Mesendoderm (in vitro differentiated cells): ENCODE measurements around the gene DDX52.

Source experiments
- DNase-seq: peaks from one replicate; pipeline ENCODE4 v3.0.0; 2013
- H2AK5ac ChIP-seq: 2 replicates; pipeline ENCODE4 v1.6.1; 2013; ENCODE audit warnings: low read length, inconsistent platforms
- H2BK120ac ChIP-seq: 2 replicates; pipeline ENCODE4 v1.6.1; 2013; ENCODE audit warnings: low read depth, mild to moderate bottlenecking, low read length, moderate library complexity, mixed read lengths
- H2BK15ac ChIP-seq: replicated peaks from 2 replicates; pipeline ENCODE4 v1.6.1; 2013; ENCODE audit warnings: low read depth, mild to moderate bottlenecking, moderate library complexity
- H2BK5ac ChIP-seq: 2 replicates; pipeline ENCODE4 v1.6.1; 2013; ENCODE audit warnings: low read length, inconsistent platforms
- H3K18ac ChIP-seq: 2 replicates; pipeline ENCODE4 v1.6.1; 2013; ENCODE audit warnings: mild to moderate bottlenecking, low read length, mixed read lengths
- H3K23ac ChIP-seq: one replicate; pipeline ENCODE4 v1.6.1; 2013; ENCODE audit warnings: low read length
- H3K27ac ChIP-seq: 2 replicates; pipeline ENCODE4 v1.5.1; 2013; ENCODE audit warnings: low read depth, mild to moderate bottlenecking, inconsistent platforms, low read length, moderate library complexity
- H3K27me3 ChIP-seq: 2 replicates; pipeline ENCODE4 v1.6.1; 2013; ENCODE audit warnings: low read length, control low read depth, mild to moderate bottlenecking, inconsistent platforms; ENCODE audit not compliant: insufficient read depth, poor library complexity
- H3K36me3 ChIP-seq: 2 replicates; pipeline ENCODE4 v1.6.1; 2013; ENCODE audit warnings: low read length, inconsistent platforms; ENCODE audit not compliant: control insufficient read depth, insufficient read depth
- H3K4ac ChIP-seq: one replicate; pipeline ENCODE4 v1.6.1; 2013; ENCODE audit warnings: low read depth, mild to moderate bottlenecking, low read length, moderate library complexity
- H3K4me1 ChIP-seq: 2 replicates; pipeline ENCODE4 v1.6.1; 2013; ENCODE audit warnings: low read depth, low read length, inconsistent platforms; ENCODE audit not compliant: control insufficient read depth
- H3K4me2 ChIP-seq: 2 replicates; pipeline ENCODE4 v1.6.1; 2013; ENCODE audit warnings: low read length
- H3K4me3 ChIP-seq: 2 replicates; pipeline ENCODE4 v1.5.1; 2013; ENCODE audit warnings: mild to moderate bottlenecking, low read length
- H3K56ac ChIP-seq: one replicate; pipeline ENCODE4 v1.6.1; 2013; ENCODE audit warnings: low read length
- H3K79me1 ChIP-seq: 2 replicates; pipeline ENCODE4 v1.6.1; 2013; ENCODE audit warnings: low read length, inconsistent platforms
- H3K79me2 ChIP-seq: 2 replicates; pipeline ENCODE4 v1.6.1; 2013; ENCODE audit warnings: mild to moderate bottlenecking, low read length; ENCODE audit not compliant: control insufficient read depth, insufficient read depth
- H3K9ac ChIP-seq: 2 replicates; pipeline ENCODE4 v1.6.1; 2013; ENCODE audit warnings: low read length, inconsistent platforms
- H4K5ac ChIP-seq: one replicate; pipeline ENCODE4 v1.6.1; 2013; ENCODE audit warnings: low read length
- H4K8ac ChIP-seq: one replicate; pipeline ENCODE4 v1.6.1; 2013; ENCODE audit warnings: low read depth, mild to moderate bottlenecking, control low read depth, low read length, moderate library complexity
- WGBS: extraction: QIAGEN DNeasy Blood & Tissue Kit; methylation state at CpG from one replicate; pipeline ENCODE4 v1.1.7; 2013; ENCODE audit warnings: low lambda C conversion rate, missing lambda C conversion rate; ENCODE audit not compliant: insufficient coverage; ENCODE audit errors: extremely low coverage; 5-methylcytosine and 5-hydroxymethylcytosine counted together

The DDX52 gene

DNA sequence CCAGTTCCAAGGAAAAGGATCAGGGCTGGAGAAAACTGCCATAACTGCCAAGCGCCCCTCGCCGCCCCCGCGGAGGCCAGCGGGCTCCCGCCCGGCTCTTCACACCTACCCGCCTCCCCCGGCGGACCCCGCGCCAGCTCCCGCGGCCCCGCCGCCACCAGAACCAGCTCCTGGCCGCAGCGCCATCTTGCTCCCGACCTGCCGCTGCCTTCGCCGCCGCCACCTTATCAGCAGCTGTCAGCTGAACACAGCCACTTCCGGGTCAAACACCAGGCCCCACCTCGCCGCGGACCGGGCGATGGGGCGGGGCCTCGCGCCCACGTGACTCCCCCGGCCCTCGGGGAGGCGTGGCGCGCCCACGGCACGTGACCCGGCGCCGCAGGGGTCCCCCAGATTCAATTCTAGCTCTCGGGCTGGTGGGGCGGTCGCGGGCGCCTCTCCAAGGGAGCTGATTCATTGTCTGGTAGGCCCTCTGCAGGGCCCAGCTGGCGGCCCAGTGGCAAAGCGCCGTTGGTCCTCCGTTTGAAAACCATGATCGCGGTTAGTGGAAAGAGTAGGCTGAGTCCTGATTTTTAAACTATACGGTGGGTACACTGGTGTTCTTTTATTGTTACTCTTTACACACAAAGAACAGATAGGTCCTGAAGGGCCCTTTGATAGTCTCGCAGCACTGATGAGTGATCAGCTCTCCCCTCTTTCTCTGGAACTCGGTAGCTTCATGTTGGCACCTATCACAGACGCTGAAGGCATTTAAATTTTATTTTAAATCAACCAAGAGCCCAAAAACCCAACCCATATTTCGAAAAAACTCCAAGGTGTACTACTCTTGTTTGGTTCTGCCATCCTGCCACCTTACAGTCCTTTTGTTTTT is 33.8 kb downstream of the DDX52 start, which contains the start of gene SYNRG:
TSS of gene SYNRG (minus strand) at position 249 of the 871 bp plus-strand sequence. CDS start at position 186, 63 bp downstream.
- H3K9ac ChIP-seq, result peak within 1 kb of the TSS; percentile 65
- H3K27ac ChIP-seq, result peak within 1 kb of the TSS; percentile 92
- peak within 1 kb of the TSS; percentile 36 for H3K4me3 ChIP-seq
- peaks cover 6% of the 10 kb centered on the region for H3K79me2 ChIP-seq
- H3K79me1 ChIP-seq, result no peaks in the 10 kb centered on the region
- H4K8ac ChIP-seq, result peak within 1 kb of the TSS; percentile 96
- H3K18ac ChIP-seq, result peak within 1 kb of the TSS; percentile 86
- no CpG with 5 or more reads among the region's 60 CpGs for WGBS
- peak within 1 kb of the TSS; percentile 18 for H3K4me2 ChIP-seq
- H4K5ac ChIP-seq, result no peak within 1 kb of the TSS
- no peak within 1 kb of the TSS for H3K23ac ChIP-seq
- H2BK120ac ChIP-seq, result peak within 1 kb of the TSS; percentile 3
- H2BK5ac ChIP-seq, result peak within 1 kb of the TSS; percentile 56
- no peaks in the 10 kb centered on the region for H3K4me1 ChIP-seq
- H3K36me3 ChIP-seq, result peaks cover 2% of the 10 kb centered on the region
- peak within 1 kb of the TSS; percentile 87 for H3K56ac ChIP-seq
- peak within 1 kb of the TSS; percentile 41 for H3K4ac ChIP-seq
- H2AK5ac ChIP-seq, result no peak within 1 kb of the TSS
- peak; percentile 98 for DNase-seq
- no peak within 1 kb of the TSS for H2BK15ac ChIP-seq
- H3K27me3 ChIP-seq, result no peaks in the 10 kb centered on the region

- no peak overlapping the region for H3K23ac ChIP-seq
- H2BK15ac ChIP-seq, result no peak overlapping the region
- no CpG with 5 or more reads among the region's 26 CpGs for WGBS
- H3K79me1 ChIP-seq, result no peaks in the 10 kb centered on the region
- H3K4me2 ChIP-seq, result peak overlapping the region; percentile 18
- DNase-seq, result peak; percentile 70
- H3K79me2 ChIP-seq, result peaks cover 6% of the 10 kb centered on the region
- H3K4ac ChIP-seq, result peak overlapping the region; percentile 41
- no peak overlapping the region for H4K5ac ChIP-seq
- H3K27me3 ChIP-seq, result no peaks in the 10 kb centered on the region
- no peak overlapping the region for H4K8ac ChIP-seq
- peak overlapping the region; percentile 92 for H3K27ac ChIP-seq
- H2BK120ac ChIP-seq, result no peak overlapping the region
- H3K4me3 ChIP-seq, result peak overlapping the region; percentile 36
- no peak overlapping the region for H2AK5ac ChIP-seq
- H3K18ac ChIP-seq, result peak overlapping the region; percentile 77
- H3K56ac ChIP-seq, result peak overlapping the region; percentile 87
- H3K9ac ChIP-seq, result peak overlapping the region; percentile 65
- H2BK5ac ChIP-seq, result peak overlapping the region; percentile 56
- no peaks in the 10 kb centered on the region for H3K4me1 ChIP-seq
- H3K36me3 ChIP-seq, result no peaks in the 10 kb centered on the region
Measured at GRCh38 chr17:37608351-37609169, 34.7 kb downstream of the DDX52 start.

DNA sequence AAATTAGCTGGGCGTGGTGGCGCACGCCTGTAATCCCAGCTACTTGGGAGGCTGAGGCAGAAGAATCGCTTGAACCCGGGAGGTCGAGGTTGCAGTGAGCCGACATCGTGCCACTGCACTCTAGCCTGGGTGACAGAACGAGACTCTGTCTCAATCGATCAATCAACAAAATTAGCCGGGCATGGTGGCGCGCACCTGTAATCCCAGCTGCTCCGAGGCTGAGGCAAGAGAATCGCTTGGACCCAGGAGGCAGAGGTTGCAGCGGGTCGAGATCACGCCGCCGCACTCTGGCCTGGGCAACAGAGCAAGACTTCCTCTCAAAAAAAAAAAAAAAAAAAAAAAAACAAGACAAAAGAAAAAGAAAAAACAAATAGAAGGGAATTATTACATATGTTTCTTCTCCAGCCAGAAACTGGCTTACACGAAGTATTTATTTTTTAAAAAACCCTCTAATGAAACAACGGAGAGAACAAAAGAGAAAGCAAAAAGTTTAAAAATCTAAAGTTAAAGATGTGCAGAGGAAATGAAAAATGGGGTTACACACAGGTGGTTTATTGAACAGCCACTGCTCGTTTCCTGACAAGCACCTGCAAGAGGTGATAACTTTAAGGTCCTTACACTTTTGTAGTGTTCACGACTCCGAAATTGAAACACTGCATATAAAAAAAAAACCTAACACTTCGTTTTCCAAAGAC is 35.5 kb downstream of the DDX52 start:
- H2BK15ac ChIP-seq, result no peak overlapping the region
- peak overlapping the region; percentile 65 for H3K9ac ChIP-seq
- H3K27ac ChIP-seq, result no peak overlapping the region
- H3K18ac ChIP-seq, result no peak overlapping the region
- peaks cover 2% of the 10 kb centered on the region for H3K79me1 ChIP-seq
- H2AK5ac ChIP-seq, result no peak overlapping the region
- H3K4me3 ChIP-seq, result no peak overlapping the region
- H3K4ac ChIP-seq, result no peak overlapping the region
- H4K8ac ChIP-seq, result no peak overlapping the region
- H3K4me2 ChIP-seq, result no peak overlapping the region
- H3K27me3 ChIP-seq, result no peaks in the 10 kb centered on the region
- H3K79me2 ChIP-seq, result peaks cover 6% of the 10 kb centered on the region
- no CpG with 5 or more reads among the region's 26 CpGs for WGBS
- H2BK120ac ChIP-seq, result no peak overlapping the region
- H3K56ac ChIP-seq, result no peak overlapping the region
- H3K36me3 ChIP-seq, result no peaks in the 10 kb centered on the region
- H2BK5ac ChIP-seq, result no peak overlapping the region
- H4K5ac ChIP-seq, result no peak overlapping the region
- H3K23ac ChIP-seq, result no peak overlapping the region
- H3K4me1 ChIP-seq, result no peaks in the 10 kb centered on the region
- DNase-seq, result no peak

- no CpG with 5 or more reads among the region's 7 CpGs for WGBS
- Histone ChIP-seq H3K4me3 (no peak overlapping the region), H4K8ac (no peak overlapping the region), H3K23ac (no peak overlapping the region), H2BK120ac (no peak overlapping the region), H3K27ac (no peak overlapping the region), H3K79me1 (peaks cover 2% of the 10 kb centered on the region), H4K5ac (no peak overlapping the region), H3K18ac (no peak overlapping the region), H3K4ac (no peak overlapping the region), H3K79me2 (peaks cover 6% of the 10 kb centered on the region), H3K4me1 (no peaks in the 10 kb centered on the region), H2BK5ac (no peak overlapping the region), H3K36me3 (no peaks in the 10 kb centered on the region), H2AK5ac (no peak overlapping the region), H3K27me3 (no peaks in the 10 kb centered on the region), H2BK15ac (no peak overlapping the region), H3K4me2 (no peak overlapping the region), H3K9ac (no peak overlapping the region), H3K56ac (no peak overlapping the region)
- DNase-seq, result no peak
Measured at GRCh38 chr17:37605813-37606505, 37.3 kb downstream of the DDX52 start.

DNA sequence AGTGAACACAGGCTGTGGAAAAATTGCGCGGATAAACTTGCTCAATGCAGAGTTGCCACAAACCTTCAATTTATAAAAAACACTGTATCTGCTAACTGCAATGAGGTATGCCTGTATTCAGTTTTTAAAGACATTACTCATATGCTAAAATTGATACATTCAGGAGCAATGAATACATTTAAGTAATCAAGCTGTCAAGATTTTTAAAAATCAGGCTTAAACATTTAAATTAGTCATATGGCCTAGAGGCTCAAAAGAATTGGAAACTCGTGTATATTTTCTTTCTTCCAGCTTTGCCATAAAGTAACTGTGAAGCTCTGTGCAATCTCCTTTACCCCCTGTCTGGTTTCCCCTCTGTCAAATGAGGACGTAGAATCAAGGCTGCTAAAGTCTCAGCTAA is 38.2 kb downstream of the DDX52 start:
- no peaks in the 10 kb centered on the region for H3K4me1 ChIP-seq

More for the DNA sequence above, 38.2 kb downstream of the DDX52 start:
- peaks cover 6% of the 10 kb centered on the region for H3K79me2 ChIP-seq
- no peak overlapping the region for H4K5ac ChIP-seq
- H3K9ac ChIP-seq, result no peak overlapping the region
- H3K27me3 ChIP-seq, result no peaks in the 10 kb centered on the region
- H3K79me1 ChIP-seq, result peaks cover 2% of the 10 kb centered on the region
- H3K18ac ChIP-seq, result no peak overlapping the region
- no peak overlapping the region for H3K4me3 ChIP-seq
- H4K8ac ChIP-seq, result no peak overlapping the region
- H3K36me3 ChIP-seq, result no peaks in the 10 kb centered on the region
- DNase-seq, result no peak
- no peak overlapping the region for H2BK15ac ChIP-seq
- WGBS, result no CpG with 5 or more reads among the region's 4 CpGs
- H3K23ac ChIP-seq, result no peak overlapping the region
- no peak overlapping the region for H3K56ac ChIP-seq
- no peak overlapping the region for H2BK5ac ChIP-seq
- H3K4ac ChIP-seq, result no peak overlapping the region
- H3K4me2 ChIP-seq, result no peak overlapping the region
- H3K27ac ChIP-seq, result no peak overlapping the region
- H2AK5ac ChIP-seq, result no peak overlapping the region
- H2BK120ac ChIP-seq, result no peak overlapping the region
